GM19468 (cell line): ENCODE results near the gene LCNL1.
A peak's percentile ranks its signal among the peaks of the same experiment; 100 is the strongest.
"Not testable (repeated sequence)": the region's sequence is repeated elsewhere in the genome, so short reads cannot be mapped to it uniquely, and the experiment has no call there.

Experiments used
- ATAC-seq: cut with Tn5 transposase; IDR thresholded peaks from one replicate; pipeline ENCODE4 v1.9.1; 2021; ENCODE audit warnings: mild to moderate bottlenecking, moderate library complexity, moderate number of reproducible peaks; ENCODE audit not compliant: unreplicated experiment; ENCODE audit errors: extremely low read depth

The LCNL1 gene

GRCh38 chr9:136988872-136989271 lies 6.1 kb downstream of the LCNL1 start:
- ATAC-seq: no peak

GRCh38 chr9:136990242-136990911 lies 7.6 kb downstream of the LCNL1 start:
- no peak for ATAC-seq

- ATAC-seq: peak; percentile 63
These were observed 9.4 kb downstream of the LCNL1 start, which contains the start of gene PAXX for GRCh38 chr9:136991993-136992818. Gene PAXX (plus strand): TSS chr9:136992422. CDS start chr9:136992444, 22 bp downstream.

- ATAC-seq: no peak
These were observed 10.1 kb downstream of the LCNL1 start for GRCh38 chr9:136992819-136993369.

GRCh38 chr9:136994180-136994887 lies 11.5 kb downstream of the LCNL1 start:
- no peak for ATAC-seq

- no peak for ATAC-seq
These were observed 12.1 kb downstream of the LCNL1 start for GRCh38 chr9:136994888-136995230.

GRCh38 chr9:136995362-136995761 lies 12.6 kb downstream of the LCNL1 start:
- ATAC-seq: no peak

- no peak for ATAC-seq
These were observed 13.0 kb downstream of the LCNL1 start for GRCh38 chr9:136995772-136996311.

GRCh38 chr9:136996361-136997292 lies 13.8 kb downstream of the LCNL1 start, which contains the start of gene CLIC3:
Gene CLIC3 (minus strand): TSS chr9:136996568. CDS start chr9:136996543, 25 bp downstream.
- no peak for ATAC-seq

GRCh38 chr9:136997371-136997770 lies 14.6 kb downstream of the LCNL1 start:
- no peak for ATAC-seq

- no peak for ATAC-seq
These were observed 15.0 kb downstream of the LCNL1 start for GRCh38 chr9:136997830-136998234.

GRCh38 chr9:137000177-137000930 lies 17.6 kb downstream of the LCNL1 start:
- peak; percentile 45 for ATAC-seq

GRCh38 chr9:137001857-137002645 lies 19.3 kb downstream of the LCNL1 start:
- no peak for ATAC-seq

- no peak for ATAC-seq
These were observed 19.9 kb downstream of the LCNL1 start for GRCh38 chr9:137002646-137003041.

GRCh38 chr9:137004285-137004684 lies 21.5 kb downstream of the LCNL1 start:
- ATAC-seq: not testable (repeated sequence)

GRCh38 chr9:137006116-137007003 lies 23.6 kb downstream of the LCNL1 start:
- ATAC-seq: no peak
